HepG2 (cell line): ENCODE measurements around the gene ESPN. TPM values are rescaled to one million over a fixed set of nuclear protein-coding genes. Genes with fewer than 3 reads are reported as not detected.

ENCODE experiments used
- ARID5B ChIP-seq: IDR thresholded peaks from 2 replicates; pipeline ENCODE4 v1.4.0; 2020; ENCODE audit warnings: mild to moderate bottlenecking, missing genetic modification reagents
- ARNTL ChIP-seq: sonication (generic); formaldehyde crosslinking; IDR thresholded peaks from 2 replicates; pipeline ENCODE4 v1.4.0; 2020; ENCODE audit warnings: mild to moderate bottlenecking, missing genetic modification reagents
- CEBPZ ChIP-seq: IDR thresholded peaks from 2 replicates; pipeline ENCODE4 v1.6.1; 2012; ENCODE audit warnings: low read length, improper control_type of control experiment
- DMAP1 ChIP-seq: IDR thresholded peaks from 2 replicates; pipeline ENCODE4 v1.6.1; 2016
- FOXC1 ChIP-seq: sonication (generic); formaldehyde crosslinking; IDR thresholded peaks from 2 replicates; pipeline ENCODE4 v1.8.0; 2022; ENCODE audit warnings: mild to moderate bottlenecking, missing genetic modification reagents, borderline replicate concordance
- FOXM1 ChIP-seq: sonication (generic); formaldehyde crosslinking; IDR thresholded peaks from 2 replicates; pipeline ENCODE4 v1.5.0; 2020; ENCODE audit warnings: missing genetic modification reagents
- HNRNPK ChIP-seq: fragments of 200-400 bp; formaldehyde crosslinking; IDR thresholded peaks from 2 replicates; pipeline ENCODE4 v1.6.1; 2018; ENCODE audit warnings: low read length, low read depth, moderate library complexity, mild to moderate bottlenecking; ENCODE audit not compliant: poor library complexity, severe bottlenecking
- JUND ChIP-seq: sonication (generic); formaldehyde crosslinking; IDR thresholded peaks from 2 replicates; pipeline ENCODE4 v1.8.0; 2022; ENCODE audit warnings: mild to moderate bottlenecking, missing genetic modification reagents
- SAFB2 ChIP-seq: sonication (generic); formaldehyde crosslinking; IDR thresholded peaks from 2 replicates; pipeline ENCODE4 v1.5.1; 2020; ENCODE audit warnings: missing genetic modification reagents, low read depth, mild to moderate bottlenecking, borderline replicate concordance
- STAT5B ChIP-seq: sonication (generic); formaldehyde crosslinking; IDR thresholded peaks from 2 replicates; pipeline ENCODE4 v1.4.0; 2020; ENCODE audit warnings: missing genetic modification reagents
- TOPORS ChIP-seq: sonication (generic); formaldehyde crosslinking; IDR thresholded peaks from 2 replicates; pipeline ENCODE4 v1.8.0; 2023; ENCODE audit warnings: mild to moderate bottlenecking, missing genetic modification reagents
- ZBTB49 ChIP-seq: sonication (generic); formaldehyde crosslinking; IDR thresholded peaks from 2 replicates; pipeline ENCODE4 v1.4.0; 2020; ENCODE audit warnings: missing genetic modification reagents, borderline replicate concordance
- ZNF333 ChIP-seq: sonication (generic); formaldehyde crosslinking; IDR thresholded peaks from 2 replicates; pipeline ENCODE4 v1.4.0; 2020; ENCODE audit warnings: mild to moderate bottlenecking, missing genetic modification reagents, borderline replicate concordance
- ZNF337 ChIP-seq: sonication (generic); formaldehyde crosslinking; IDR thresholded peaks from 2 replicates; pipeline ENCODE4 v1.5.1; 2020; ENCODE audit warnings: missing genetic modification reagents, low read depth, mild to moderate bottlenecking, borderline replicate concordance
- ZNF441 ChIP-seq: sonication (generic); formaldehyde crosslinking; IDR thresholded peaks from 2 replicates; pipeline ENCODE4 v1.7.0; 2021; ENCODE audit warnings: missing genetic modification reagents, borderline replicate concordance
- ZNF792 ChIP-seq: IDR thresholded peaks from 2 replicates; pipeline ENCODE4 v1.6.1; 2016
- ZNF816 ChIP-seq: sonication (generic); formaldehyde crosslinking; IDR thresholded peaks from 2 replicates; pipeline ENCODE4 v1.8.0; 2022; ENCODE audit warnings: missing genetic modification reagents, mild to moderate bottlenecking, borderline replicate concordance
- ZNF839 ChIP-seq: sonication (generic); formaldehyde crosslinking; IDR thresholded peaks from 2 replicates; pipeline ENCODE4 v1.4.0; 2020; ENCODE audit warnings: missing genetic modification reagents, mild to moderate bottlenecking, borderline replicate concordance
- polyA plus RNA-seq, 8 experiments: library from polyadenylated mRNA; depleted of rRNA in 3 of 8; stranded (reverse) in 7 of 8; unstranded in 1 of 8; fragments of >200 nt; fragmentation: Illumina TruSeq in 4 of 8; extraction: Trizol in 4 of 8; gene quantifications; 2 replicates each; pipeline versions ENCODE4 v1.2.1 to v1.2.3, GENCODE V29; 2011 to 2016; ENCODE audit warnings: low read depth in 4 of 8, missing spikeins in 1 of 8, mixed read lengths in 1 of 8; ENCODE audit not compliant: insufficient read depth in 1 of 8
- total RNA-seq, 5 experiments: library from RNA; depleted of rRNA; stranded (reverse); fragments of >200 nt; fragmentation: Illumina TruSeq; extraction: Trizol; gene quantifications; 2 replicates each; pipeline ENCODE4 v1.2.3, GENCODE V29; 2016; ENCODE audit warnings: low read depth in 1 of 5
- TF ChIP-seq, protein P1 (sequence below): sonication (generic); IDR thresholded peaks from 2 replicates; pipeline ENCODE4 v1.6.1; 2016; ENCODE audit warnings: low read depth, borderline replicate concordance
- TF ChIP-seq, protein P2 (sequence below): sonication (generic); formaldehyde crosslinking; IDR thresholded peaks from 2 replicates; pipeline ENCODE4 v1.8.0; 2022; ENCODE audit warnings: missing genetic modification reagents, low read depth, mild to moderate bottlenecking, borderline replicate concordance

The ESPN gene
- total and polyA plus RNA-seq, 2 of the 13 experiments (the other 11 are each of a cell fraction or from before 2014, with no cell fraction given): 48.6 to 54.2 TPM

GRCh38 chr1:6450943-6451373 is 26.4 kb downstream of the ESPN start (continued):
- TF ChIP-seq ZNF337 (CRISPR knock-in tag) (no peak), HNRNPK (no peak), ZNF333 (CRISPR knock-in tag) (no peak), ZBTB49 (CRISPR knock-in tag) (no peak), ARID5B (CRISPR knock-in tag) (peak; percentile 41; the same call in 1 of the 2 replicates), TOPORS (CRISPR knock-in tag) (no peak), SAFB2 (no peak), CEBPZ (no peak), FOXM1 (CRISPR knock-in tag) (no peak), ZNF441 (no peak), ZNF816 (CRISPR knock-in tag) (no peak), ZNF792 (CRISPR knock-in tag) (peak; percentile 55; the same call in 1 of the 2 replicates), STAT5B (CRISPR knock-in tag) (no peak), JUND (CRISPR knock-in tag) (no peak), ZNF839 (no peak), FOXC1 (no peak), DMAP1 (CRISPR knock-in tag) (no peak), ARNTL (CRISPR knock-in tag) (peak; percentile 75; the same call in 1 of the 2 replicates)
- TF ChIP-seq, protein P1, sequence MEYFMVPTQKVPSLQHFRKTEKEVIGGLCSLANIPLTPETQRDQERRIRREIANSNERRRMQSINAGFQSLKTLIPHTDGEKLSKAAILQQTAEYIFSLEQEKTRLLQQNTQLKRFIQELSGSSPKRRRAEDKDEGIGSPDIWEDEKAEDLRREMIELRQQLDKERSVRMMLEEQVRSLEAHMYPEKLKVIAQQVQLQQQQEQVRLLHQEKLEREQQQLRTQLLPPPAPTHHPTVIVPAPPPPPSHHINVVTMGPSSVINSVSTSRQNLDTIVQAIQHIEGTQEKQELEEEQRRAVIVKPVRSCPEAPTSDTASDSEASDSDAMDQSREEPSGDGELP: peak; percentile 78; the same call in 1 of the 2 replicates
- TF ChIP-seq, protein P2, sequence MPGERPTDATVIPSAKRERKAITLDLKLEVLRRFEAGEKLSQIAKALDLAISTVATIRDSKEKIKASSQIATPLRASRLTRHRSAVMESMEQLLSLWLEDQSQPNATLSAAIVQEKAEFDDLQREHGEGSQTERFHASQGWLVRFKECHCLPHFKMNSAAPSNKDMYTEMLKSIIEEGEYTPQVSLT (CRISPR knock-in tag): no peak
